Ishikawa (cell line): ENCODE data around the gene PLEKHG1.

Source experiments
- CEBPB ChIP-seq: IDR thresholded peaks from 2 replicates; pipeline ENCODE4 v1.6.1; 2012
- EGR1 ChIP-seq: IDR thresholded peaks from 2 replicates; pipeline ENCODE4 v1.6.1; 2012
- EP300 ChIP-seq: IDR thresholded peaks from 2 replicates; pipeline ENCODE4 v1.6.1; 2012; ENCODE audit warnings: borderline replicate concordance
- MAX ChIP-seq: IDR thresholded peaks from 2 replicates; pipeline ENCODE4 v1.6.1; 2012
- NFIC ChIP-seq: IDR thresholded peaks from 2 replicates; pipeline ENCODE4 v1.6.1; 2012
- RAD21 ChIP-seq: IDR thresholded peaks from 2 replicates; pipeline ENCODE4 v1.6.1; 2012; ENCODE audit warnings: low read depth
- REST ChIP-seq: IDR thresholded peaks from 2 replicates; pipeline ENCODE4 v1.6.1; 2012; ENCODE audit warnings: low read depth, mild to moderate bottlenecking
- TAF1 ChIP-seq: IDR thresholded peaks from 2 replicates; pipeline ENCODE4 v1.6.1; 2012; ENCODE audit warnings: low read depth, mild to moderate bottlenecking
- YY1 ChIP-seq: IDR thresholded peaks from 2 replicates; pipeline ENCODE4 v1.6.1; 2012; ENCODE audit warnings: low read depth
- ZBTB7A ChIP-seq: IDR thresholded peaks from 2 replicates; pipeline ENCODE4 v1.6.1; 2012; ENCODE audit warnings: low read depth

- no peak for TF ChIP-seq EP300
- TF ChIP-seq ZBTB7A, result no peak
- no peak for TF ChIP-seq TAF1
- no peak for TF ChIP-seq YY1
- no peak for TF ChIP-seq RAD21
- no peak for TF ChIP-seq REST
- no peak for TF ChIP-seq CEBPB
- TF ChIP-seq EGR1, result no peak
- no peak for TF ChIP-seq NFIC
- TF ChIP-seq MAX, result no peak
Observed at GRCh38 chr6:150605333-150605732, 5.6 kb downstream of the PLEKHG1 start.
